ENCODE results near the gene ERC2.
"Not testable (repeated sequence)": the region's sequence is repeated elsewhere in the genome, so short reads cannot be mapped to it uniquely, and the experiment has no call there.

The ERC2 gene

DNA sequence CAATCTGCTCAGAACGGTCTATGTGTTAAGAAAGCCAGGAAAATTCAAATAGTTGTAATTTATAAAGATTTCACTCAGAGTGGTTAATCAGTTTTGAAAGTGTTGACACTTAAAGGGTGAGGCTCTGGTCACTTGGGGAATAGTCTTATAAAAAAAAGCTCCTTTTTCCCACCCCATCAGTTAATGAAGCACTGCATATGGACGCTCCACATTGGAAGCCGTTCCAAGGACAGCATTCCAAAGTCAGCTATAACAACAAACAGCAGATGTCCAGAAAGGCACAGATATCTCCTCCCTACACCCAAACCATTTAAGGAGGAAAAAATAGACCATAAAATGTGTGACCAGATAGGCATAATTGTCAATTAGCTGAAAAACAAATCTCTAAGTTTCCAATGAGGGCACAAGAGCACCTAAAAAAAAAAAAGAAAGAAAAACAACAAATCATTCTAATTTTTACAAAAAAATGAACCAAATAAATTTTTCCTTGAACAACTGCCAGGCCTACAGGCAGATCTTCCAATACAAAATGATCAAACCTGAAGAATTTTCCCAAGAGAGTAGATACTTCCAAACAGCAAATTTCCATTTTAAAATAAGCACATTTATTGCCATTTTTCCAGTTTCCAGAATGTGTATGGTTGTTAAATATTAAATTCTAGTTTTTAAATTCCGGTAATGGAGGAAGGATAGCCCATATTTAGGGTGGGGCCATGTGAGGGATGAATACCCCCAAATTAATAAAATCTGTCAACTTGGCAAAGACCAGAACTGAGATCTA is 198.3 kb downstream of the ERC2 start:
- Histone ChIP-seq H4K8ac (ENCODE audit: low read depth, low read length) (no peak overlapping the region), H2BK12ac (ENCODE audit: low read length) (no peak overlapping the region), H3K4me2 (ENCODE audit: low read length) (no peak overlapping the region)

DNA sequence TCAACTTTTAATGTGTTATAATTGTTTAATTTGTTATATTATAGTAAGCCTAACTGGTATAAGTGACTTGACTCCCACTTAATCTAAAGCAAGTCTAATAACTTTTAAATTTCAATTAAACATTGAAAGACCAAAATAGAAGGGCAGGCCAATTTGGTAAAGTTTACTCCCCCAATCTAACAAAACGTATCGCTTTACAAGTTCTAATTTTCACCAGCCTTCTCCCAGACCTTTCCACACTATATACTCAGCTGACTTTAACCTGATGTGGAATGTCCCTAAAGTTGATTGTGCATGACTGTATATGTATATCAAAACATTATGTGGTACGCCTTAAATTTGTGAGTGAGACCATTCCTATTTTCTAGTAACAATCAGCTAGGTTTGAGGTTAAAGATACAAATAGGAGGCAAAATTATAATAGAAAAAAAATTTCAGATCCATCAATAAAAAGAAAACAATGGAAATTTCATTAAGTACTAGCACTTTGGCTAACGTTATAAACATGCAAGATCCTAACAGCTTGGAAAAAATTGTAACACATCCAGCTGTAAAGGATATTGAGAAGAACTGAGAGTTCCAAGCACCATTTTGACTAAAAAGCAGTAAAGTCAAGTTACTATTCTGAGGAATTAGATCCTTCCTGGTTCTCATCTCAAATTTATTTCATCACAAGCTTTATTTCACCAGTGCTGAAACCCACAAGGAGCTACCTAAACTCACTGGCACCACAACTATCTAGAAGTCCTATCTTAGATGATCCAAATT is 199.5 kb downstream of the ERC2 start:
- Histone ChIP-seq H3K4me1 (ENCODE audit: control insufficient read depth in 1 of 2, insufficient read depth in 2 of 2, low read length in 2 of 2) (no peaks in the 10 kb centered on the region), H2BK120ac (ENCODE audit: insufficient read depth, low read length, poor library complexity) (no peak overlapping the region), H3K9ac (ENCODE audit: low read length) (no peak overlapping the region), H2AK5ac (ENCODE audit: low read length) (no peak overlapping the region), H3K27ac (ENCODE audit: low read depth, low read length) (no peak overlapping the region), H3K4me3 (ENCODE audit: low read depth, low read length) (no peak overlapping the region), H4K91ac (ENCODE audit: low read depth, low read length) (no peak overlapping the region), H3K4me2 (ENCODE audit: low read length) (no peak overlapping the region), H3K4ac (ENCODE audit: low read depth, low read length) (no peak overlapping the region), H3K79me2 (ENCODE audit: control insufficient read depth, insufficient read depth, low read length, poor library complexity) (no peaks in the 10 kb centered on the region), H3K14ac (ENCODE audit: low read length) (no peak overlapping the region), H2BK12ac (ENCODE audit: low read length) (no peak overlapping the region), H4K8ac (ENCODE audit: low read depth, low read length) (no peak overlapping the region), H3K36me3 (ENCODE audit: control insufficient read depth in 1 of 2, insufficient read depth in 2 of 2, low read length in 2 of 2) (no peaks in the 10 kb centered on the region), H3K18ac (ENCODE audit: low read length) (no peak overlapping the region), H3K79me1 (ENCODE audit: low read length) (no peaks in the 10 kb centered on the region), H3K23ac (ENCODE audit: low read length) (no peak overlapping the region), H2AFZ (ENCODE audit: insufficient read depth, low read length, poor library complexity) (no peak overlapping the region), H3K27me3 (ENCODE audit: insufficient read depth, low read length) (no peaks in the 10 kb centered on the region), H2BK5ac (ENCODE audit: low read depth, low read length, poor library complexity) (no peak overlapping the region), H3K9me3 (ENCODE audit: insufficient read depth, low read depth, low read length) (no peaks in the 10 kb centered on the region), H4K12ac (ENCODE audit: low read depth, low read length) (no peak overlapping the region)
- 100% methylated on average over 2 of the region's 4 CpGs for WGBS (ENCODE audit: extremely low coverage, insufficient coverage, insufficient read length)
- DNase-seq, result no peak

More for the DNA sequence above, 198.3 kb downstream of the ERC2 start:
- H3K14ac ChIP-seq (ENCODE audit: low read length), result no peak overlapping the region
- no peak overlapping the region for H3K23ac ChIP-seq (ENCODE audit: low read length)
- no peaks in the 10 kb centered on the region for H3K9me3 ChIP-seq (ENCODE audit: insufficient read depth, low read depth, low read length)
- DNase-seq, result no peak
- H2AK5ac ChIP-seq (ENCODE audit: low read length), result no peak overlapping the region
- no peak overlapping the region for H2AFZ ChIP-seq (ENCODE audit: insufficient read depth, low read length, poor library complexity)
- H3K4me3 ChIP-seq (ENCODE audit: low read depth, low read length), result no peak overlapping the region
- H3K79me2 ChIP-seq (ENCODE audit: control insufficient read depth, insufficient read depth, low read length, poor library complexity), result no peaks in the 10 kb centered on the region
- no peak overlapping the region for H3K18ac ChIP-seq (ENCODE audit: low read length)
- H3K79me1 ChIP-seq (ENCODE audit: low read length), result no peaks in the 10 kb centered on the region
- H2BK5ac ChIP-seq (ENCODE audit: low read depth, low read length, poor library complexity), result no peak overlapping the region
- WGBS (ENCODE audit: extremely low coverage, insufficient coverage, insufficient read length), result no CpG with 5 or more reads among the region's 4 CpGs
- no peaks in the 10 kb centered on the region for H3K4me1 ChIP-seq (ENCODE audit: control insufficient read depth in 1 of 2, insufficient read depth in 2 of 2, low read length in 2 of 2)
- no peak overlapping the region for H2BK120ac ChIP-seq (ENCODE audit: insufficient read depth, low read length, poor library complexity)
- no peaks in the 10 kb centered on the region for H3K27me3 ChIP-seq (ENCODE audit: insufficient read depth, low read length)
- no peak overlapping the region for H3K4ac ChIP-seq (ENCODE audit: low read depth, low read length)
- H3K27ac ChIP-seq (ENCODE audit: low read depth, low read length), result no peak overlapping the region
- H3K36me3 ChIP-seq (ENCODE audit: control insufficient read depth in 1 of 2, insufficient read depth in 2 of 2, low read length in 2 of 2), result no peaks in the 10 kb centered on the region
- H3K9ac ChIP-seq (ENCODE audit: low read length), result no peak overlapping the region
- H4K12ac ChIP-seq (ENCODE audit: low read depth, low read length), result no peak overlapping the region
- H4K91ac ChIP-seq (ENCODE audit: low read depth, low read length), result no peak overlapping the region

DNA sequence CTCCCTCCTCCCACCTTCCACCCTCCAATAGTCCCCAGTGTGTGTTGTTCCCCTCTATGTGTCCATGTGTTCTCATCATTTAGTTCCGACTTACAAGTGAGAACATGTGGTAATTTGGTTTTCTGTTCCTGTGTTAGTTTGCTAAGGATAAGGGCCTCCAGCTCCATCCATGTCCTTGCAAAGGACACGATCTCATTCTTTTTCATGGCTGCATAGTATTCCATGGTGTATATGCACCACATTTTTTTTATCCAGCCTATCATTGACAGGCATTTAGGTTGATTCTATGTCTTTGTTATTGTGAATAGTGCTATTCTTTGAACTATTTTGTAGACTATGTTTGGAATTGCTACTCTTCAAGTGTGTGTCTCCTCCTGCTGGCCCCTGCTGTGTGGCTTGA is 206.4 kb downstream of the ERC2 start:
- H3K18ac ChIP-seq (ENCODE audit: low read length); DNase-seq; H3K4me2 ChIP-seq (ENCODE audit: low read length); H2BK12ac ChIP-seq (ENCODE audit: low read length); H2AK5ac ChIP-seq (ENCODE audit: low read length); H3K14ac ChIP-seq (ENCODE audit: low read length); H4K8ac ChIP-seq (ENCODE audit: low read depth, low read length); H3K9ac ChIP-seq (ENCODE audit: low read length); H3K27ac ChIP-seq (ENCODE audit: low read depth, low read length); H3K79me2 ChIP-seq (ENCODE audit: control insufficient read depth, insufficient read depth, low read length, poor library complexity); H2BK120ac ChIP-seq (ENCODE audit: insufficient read depth, low read length, poor library complexity); H3K4me3 ChIP-seq (ENCODE audit: low read depth, low read length); H2BK5ac ChIP-seq (ENCODE audit: low read depth, low read length, poor library complexity); H3K9me3 ChIP-seq (ENCODE audit: insufficient read depth, low read depth, low read length); H3K23ac ChIP-seq (ENCODE audit: low read length); H3K4ac ChIP-seq (ENCODE audit: low read depth, low read length); H3K36me3 ChIP-seq (ENCODE audit: control insufficient read depth in 1 of 2, insufficient read depth in 2 of 2, low read length in 2 of 2); H3K4me1 ChIP-seq (ENCODE audit: control insufficient read depth in 1 of 2, insufficient read depth in 2 of 2, low read length in 2 of 2); H2AFZ ChIP-seq (ENCODE audit: insufficient read depth, low read length, poor library complexity); H4K12ac ChIP-seq (ENCODE audit: low read depth, low read length); H4K91ac ChIP-seq (ENCODE audit: low read depth, low read length); H3K79me1 ChIP-seq (ENCODE audit: low read length); H3K27me3 ChIP-seq (ENCODE audit: insufficient read depth, low read length): not testable (repeated sequence)
- WGBS (ENCODE audit: extremely low coverage, insufficient coverage, insufficient read length), result no CpG with 5 or more reads among the region's 2 CpGs

DNA sequence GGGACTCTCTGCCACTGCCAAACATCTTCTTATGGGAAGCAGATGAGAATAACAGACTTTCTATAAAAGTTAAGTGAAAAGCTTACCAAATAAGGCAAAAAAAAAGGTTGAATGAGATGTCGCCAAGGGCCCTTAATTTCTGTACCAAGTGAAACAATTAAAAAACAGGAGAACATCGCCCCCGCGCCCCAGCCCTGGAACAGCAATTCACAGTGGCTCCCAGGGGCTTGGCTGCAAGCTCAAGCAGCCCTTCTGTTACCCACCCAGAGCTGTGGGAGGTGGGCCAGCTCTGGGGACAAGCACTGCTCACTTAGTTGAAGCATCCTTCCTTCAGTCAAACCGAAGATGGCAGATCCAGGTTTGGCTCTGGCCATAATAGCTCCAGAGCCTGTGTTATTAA is 208.0 kb downstream of the ERC2 start:
- no peak overlapping the region for H3K4me3 ChIP-seq (ENCODE audit: low read depth, low read length)

More for the DNA sequence above, 208.0 kb downstream of the ERC2 start:
- no peak for DNase-seq
- H2AK5ac ChIP-seq (ENCODE audit: low read length), result no peak overlapping the region
- no peak overlapping the region for H3K4me2 ChIP-seq (ENCODE audit: low read length)
- no peak overlapping the region for H3K18ac ChIP-seq (ENCODE audit: low read length)
- no peak overlapping the region for H4K91ac ChIP-seq (ENCODE audit: low read depth, low read length)
- no peak overlapping the region for H2BK120ac ChIP-seq (ENCODE audit: insufficient read depth, low read length, poor library complexity)
- no peak overlapping the region for H2BK5ac ChIP-seq (ENCODE audit: low read depth, low read length, poor library complexity)
- no peak overlapping the region for H3K14ac ChIP-seq (ENCODE audit: low read length)
- no peak overlapping the region for H4K12ac ChIP-seq (ENCODE audit: low read depth, low read length)
- peaks cover 4% of the 10 kb centered on the region for H3K9me3 ChIP-seq (ENCODE audit: insufficient read depth, low read depth, low read length)
- H4K8ac ChIP-seq (ENCODE audit: low read depth, low read length), result no peak overlapping the region
- WGBS (ENCODE audit: extremely low coverage, insufficient coverage, insufficient read length), result no CpG with 5 or more reads among the region's 5 CpGs
- no peaks in the 10 kb centered on the region for H3K36me3 ChIP-seq (ENCODE audit: control insufficient read depth in 1 of 2, insufficient read depth in 2 of 2, low read length in 2 of 2)
- no peaks in the 10 kb centered on the region for H3K27me3 ChIP-seq (ENCODE audit: insufficient read depth, low read length)
- H3K23ac ChIP-seq (ENCODE audit: low read length), result no peak overlapping the region
- no peak overlapping the region for H2BK12ac ChIP-seq (ENCODE audit: low read length)
- no peak overlapping the region for H2AFZ ChIP-seq (ENCODE audit: insufficient read depth, low read length, poor library complexity)
- no peak overlapping the region for H3K27ac ChIP-seq (ENCODE audit: low read depth, low read length)
- no peaks in the 10 kb centered on the region for H3K79me2 ChIP-seq (ENCODE audit: control insufficient read depth, insufficient read depth, low read length, poor library complexity)
- no peak overlapping the region for H3K9ac ChIP-seq (ENCODE audit: low read length)
- no peaks in the 10 kb centered on the region for H3K79me1 ChIP-seq (ENCODE audit: low read length)
- H3K4ac ChIP-seq (ENCODE audit: low read depth, low read length), result no peak overlapping the region
- peaks cover 0 to 3% of the 10 kb centered on the region in 2 experiments for H3K4me1 ChIP-seq (ENCODE audit: control insufficient read depth in 1 of 2, insufficient read depth in 2 of 2, low read length in 2 of 2)
